Lower leg skin (tissue), 4 donors: ENCODE data around the gene UPK3A. TPM values are rescaled to one million over a fixed set of nuclear protein-coding genes. Genes with fewer than 3 reads are reported as not detected.

ENCODE experiments used
- DNase-seq, 2 donors: peaks; one replicate each; pipeline ENCODE4 v3.0.0-alpha.2; 2019; ENCODE audit warnings: low spot score in 2 of 2
- H3K4me3 ChIP-seq: fragments of 200-600 bp; sonication (generic); 2 replicates; pipeline ENCODE4 v1.5.1; 2017; ENCODE audit warnings: mild to moderate bottlenecking, low read depth; ENCODE audit not compliant: poor library complexity, severe bottlenecking
- POLR2A ChIP-seq, 2 donors: fragments of 450-650 bp; IDR thresholded peaks; one replicate each; pipeline ENCODE4 v1.6.1; 2016 to 2017; ENCODE audit warnings: antibody characterized with exemption in 2 of 2, mild to moderate bottlenecking in 1 of 2, moderate library complexity in 1 of 2
- WGBS, 2 donors: methylation state at CpG; one replicate each; pipeline ENCODE4 v1.1.5; 2018; 5-methylcytosine and 5-hydroxymethylcytosine counted together
- intact Hi-C: fragments of 100-400 bp; cut with DNase I; formaldehyde crosslinking; loops from one replicate; pipeline ENCODE4 v1.15.0; 2023; ENCODE audit warnings: low total_unique reads
- total RNA-seq, 4 donors: library from RNA; depleted of rRNA; stranded (reverse); fragments of >200 nt; gene quantifications; one replicate each; pipeline ENCODE4 v1.1.0, GENCODE V29; 2016
- TF ChIP-seq, protein P1 (sequence below), 3 donors: fragments of 450-650 bp; IDR thresholded peaks; one replicate each; pipeline ENCODE4 v1.5.1; 2016; ENCODE audit warnings: antibody characterized with exemption in 3 of 3, mild to moderate bottlenecking in 3 of 3, moderate library complexity in 2 of 3

The UPK3A gene
- total RNA-seq, 4 donors from 2014 or later = 0.49 TPM; not detected in 3

DNA sequence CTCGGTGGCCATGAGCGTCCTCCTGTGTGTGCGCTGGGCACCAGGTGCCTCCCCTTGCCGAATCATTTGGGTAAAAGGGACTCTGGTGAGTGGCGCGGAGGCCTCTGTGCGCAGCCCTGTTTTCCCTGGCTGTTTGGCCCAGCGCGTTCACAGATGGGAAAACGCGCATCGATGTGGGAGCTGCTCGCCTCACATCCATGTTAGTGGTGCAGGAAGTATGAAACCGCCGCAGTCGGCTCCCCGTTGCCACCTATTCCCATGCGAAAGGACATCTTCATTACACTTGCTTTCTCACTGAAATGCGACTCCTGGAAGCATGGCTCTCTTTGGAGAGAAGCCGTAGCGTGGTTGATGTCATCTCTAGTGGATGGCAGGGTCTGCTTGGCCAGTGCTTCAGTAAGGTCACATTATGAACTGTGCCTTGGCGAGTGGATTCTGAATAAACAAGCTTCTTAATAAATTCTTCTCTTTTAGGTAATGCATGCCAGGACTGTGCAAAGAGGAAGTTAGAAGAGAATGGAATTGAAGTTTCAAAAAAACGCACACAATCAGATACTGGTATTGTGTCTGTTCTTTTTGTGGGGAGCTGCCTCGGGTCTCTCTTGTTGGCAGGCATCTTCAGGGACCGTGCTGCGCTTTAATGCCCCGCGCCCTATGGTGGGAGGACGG lies 51.2 kb downstream of the UPK3A start:
- H3K4me3 ChIP-seq = no peak overlapping the region
- 71 to 79% methylated on average over 29 of the region's 29 CpGs for WGBS, 2 donors
- intact Hi-C loops = no loop called here
- peak in 1 of 2 donors; percentile 81 for DNase-seq
- TF ChIP-seq, protein P1, sequence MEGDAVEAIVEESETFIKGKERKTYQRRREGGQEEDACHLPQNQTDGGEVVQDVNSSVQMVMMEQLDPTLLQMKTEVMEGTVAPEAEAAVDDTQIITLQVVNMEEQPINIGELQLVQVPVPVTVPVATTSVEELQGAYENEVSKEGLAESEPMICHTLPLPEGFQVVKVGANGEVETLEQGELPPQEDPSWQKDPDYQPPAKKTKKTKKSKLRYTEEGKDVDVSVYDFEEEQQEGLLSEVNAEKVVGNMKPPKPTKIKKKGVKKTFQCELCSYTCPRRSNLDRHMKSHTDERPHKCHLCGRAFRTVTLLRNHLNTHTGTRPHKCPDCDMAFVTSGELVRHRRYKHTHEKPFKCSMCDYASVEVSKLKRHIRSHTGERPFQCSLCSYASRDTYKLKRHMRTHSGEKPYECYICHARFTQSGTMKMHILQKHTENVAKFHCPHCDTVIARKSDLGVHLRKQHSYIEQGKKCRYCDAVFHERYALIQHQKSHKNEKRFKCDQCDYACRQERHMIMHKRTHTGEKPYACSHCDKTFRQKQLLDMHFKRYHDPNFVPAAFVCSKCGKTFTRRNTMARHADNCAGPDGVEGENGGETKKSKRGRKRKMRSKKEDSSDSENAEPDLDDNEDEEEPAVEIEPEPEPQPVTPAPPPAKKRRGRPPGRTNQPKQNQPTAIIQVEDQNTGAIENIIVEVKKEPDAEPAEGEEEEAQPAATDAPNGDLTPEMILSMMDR (IDR thresholded peaks at IDR 0.05) = no peak
- TF ChIP-seq POLR2A (IDR thresholded peaks at IDR 0.05) = no peak

DNA sequence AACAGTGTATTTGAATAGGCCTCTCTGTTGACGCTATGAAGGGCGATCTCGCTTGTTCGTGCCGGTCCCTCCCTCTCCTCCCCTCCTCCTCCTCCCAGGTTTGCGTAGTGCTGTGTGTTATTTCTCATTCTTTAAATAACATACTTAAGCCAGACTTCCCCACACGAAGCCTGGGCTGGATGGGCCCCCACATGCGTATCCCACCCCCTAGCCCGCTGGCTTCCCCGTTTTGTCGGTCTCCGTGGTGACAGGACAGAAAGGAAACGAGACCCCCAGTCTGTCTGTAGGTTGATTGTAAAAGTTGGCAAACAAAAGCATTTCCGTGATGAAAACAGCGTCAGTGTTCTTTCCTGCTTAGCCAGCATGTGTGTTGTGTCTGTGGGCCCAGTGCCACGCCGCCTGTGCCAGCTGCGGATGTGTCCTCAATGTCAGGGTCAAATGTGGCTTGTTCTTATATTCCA lies 52.3 kb downstream of the UPK3A start:
- intact Hi-C loops = no loop called here
- DNase-seq = peak; percentile 74 to 94
- H3K4me3 ChIP-seq = no peak overlapping the region
- 19 to 39% methylated on average over 18 of the region's 18 CpGs for WGBS, 2 donors
- TF ChIP-seq, protein P1 (IDR thresholded peaks at IDR 0.05) = no peak
- no peak for TF ChIP-seq POLR2A (IDR thresholded peaks at IDR 0.05)

DNA sequence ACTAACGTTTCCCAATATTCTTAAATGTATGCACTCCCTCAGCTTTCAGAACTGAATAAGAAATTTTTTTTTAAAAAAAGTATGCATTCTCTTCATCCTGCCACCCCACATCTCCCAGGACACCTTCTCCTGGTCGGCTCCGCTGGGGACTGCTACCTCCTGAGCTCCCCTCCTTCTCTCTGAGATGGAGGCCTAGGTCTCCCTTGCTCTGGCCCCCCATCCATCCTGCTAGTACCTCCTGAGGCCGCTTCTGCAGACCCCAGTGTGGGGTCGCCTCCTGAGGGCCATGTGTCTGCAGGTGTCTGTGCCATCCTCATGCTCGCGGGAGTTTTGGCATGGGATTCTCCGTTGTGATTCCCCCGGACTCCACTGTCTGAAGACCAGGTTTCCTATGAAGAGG lies 52.8 kb downstream of the UPK3A start:
- DNase-seq = no peak
- TF ChIP-seq, protein P1 (IDR thresholded peaks at IDR 0.05) = no peak
- TF ChIP-seq POLR2A (IDR thresholded peaks at IDR 0.05) = no peak
- WGBS, 2 donors = 75 to 83% methylated on average over 9 of the region's 9 CpGs
- H3K4me3 ChIP-seq = no peak overlapping the region
- intact Hi-C loops = no loop called here

DNA sequence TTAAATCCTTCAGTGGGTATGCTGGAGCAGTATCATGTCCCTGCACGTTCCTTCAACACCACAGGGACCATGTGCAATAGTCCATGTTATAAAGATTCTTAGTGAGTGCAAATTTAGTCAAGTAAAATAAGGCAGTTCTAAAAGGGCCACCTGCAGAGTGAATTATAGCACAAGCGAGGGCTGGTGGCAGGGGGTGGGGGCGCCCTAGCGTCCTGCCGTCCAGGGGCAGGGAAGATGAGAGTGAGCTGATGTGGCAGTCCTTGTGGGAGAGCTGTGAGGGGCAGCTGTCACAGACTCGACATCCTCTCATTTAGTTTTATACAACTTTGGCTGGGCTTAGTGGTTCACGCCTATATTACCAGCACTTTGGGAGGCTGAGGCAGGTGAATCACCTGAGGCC lies 54.0 kb downstream of the UPK3A start:
- intact Hi-C loops = no loop called here
- H3K4me3 ChIP-seq = no peak overlapping the region
- 90% methylated on average over 7 of the region's 7 CpGs for WGBS, 2 donors
- DNase-seq = no peak
- no peak for TF ChIP-seq POLR2A (IDR thresholded peaks at IDR 0.05)
- TF ChIP-seq, protein P1 (IDR thresholded peaks at IDR 0.05) = no peak

DNA sequence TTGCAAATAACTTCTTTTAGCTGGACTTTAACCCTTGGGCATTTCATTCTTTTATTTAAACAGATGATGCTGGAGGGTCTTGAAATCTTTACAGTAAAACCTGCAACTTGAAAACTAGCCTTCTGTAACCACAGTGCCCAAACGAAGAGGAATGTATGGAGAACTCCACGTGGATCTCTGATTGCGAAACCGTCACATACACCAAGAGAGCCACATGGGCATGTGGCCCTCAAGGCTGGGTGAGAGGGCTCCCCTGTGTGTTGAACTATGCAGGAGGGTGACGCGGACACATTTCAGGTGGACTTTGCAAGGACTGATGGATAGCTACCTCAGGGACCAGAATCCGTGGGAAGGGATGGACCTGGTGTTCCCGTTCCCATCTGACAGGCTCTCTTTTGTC lies 55.6 kb downstream of the UPK3A start:
- H3K4me3 ChIP-seq = no peak overlapping the region
- DNase-seq = no peak
- WGBS, 2 donors = 86 to 88% methylated on average over 8 of the region's 8 CpGs
- TF ChIP-seq, protein P1 (IDR thresholded peaks at IDR 0.05) = no peak
- no peak for TF ChIP-seq POLR2A (IDR thresholded peaks at IDR 0.05)
- intact Hi-C loops = no loop called here

DNA sequence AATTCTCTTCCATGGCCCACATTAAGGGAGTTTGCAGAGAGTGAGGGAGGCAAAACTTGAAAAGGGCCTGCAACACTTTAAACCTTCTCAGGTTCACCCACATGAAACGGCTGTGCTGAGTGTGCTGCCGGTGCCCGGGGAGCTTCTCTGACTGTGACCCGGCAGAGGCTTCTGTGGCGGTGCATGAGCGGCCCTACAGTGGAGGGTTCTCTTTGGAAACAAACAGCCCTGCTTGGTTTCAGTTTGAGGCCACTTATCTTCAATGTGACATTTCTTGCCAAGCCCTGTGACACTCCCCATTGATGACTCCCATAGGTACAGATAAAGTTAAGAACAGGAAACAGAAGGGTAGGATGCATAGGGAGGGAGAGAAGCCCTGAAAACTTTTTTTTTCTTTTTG lies 56.7 kb downstream of the UPK3A start:
- DNase-seq = no peak
- no peak for TF ChIP-seq POLR2A (IDR thresholded peaks at IDR 0.05)
- TF ChIP-seq, protein P1 (IDR thresholded peaks at IDR 0.05) = no peak
- no peak overlapping the region for H3K4me3 ChIP-seq
- 80 to 81% methylated on average over 6 of the region's 6 CpGs for WGBS, 2 donors
- intact Hi-C loops = no loop called here
